GM21423 (cell line): Measurements from ENCODE around the gene MAPK4.
"Not testable (repeated sequence)": the region's sequence is repeated elsewhere in the genome, so short reads cannot be mapped to it uniquely, and the experiment has no call there.

Experiments used
- ATAC-seq: cut with Tn5 transposase; IDR thresholded peaks from one replicate; pipeline ENCODE4 v1.9.1; 2021; ENCODE audit warnings: mild to moderate bottlenecking, moderate library complexity; ENCODE audit not compliant: unreplicated experiment

Gene MAPK4

GRCh38 chr18:50679056-50679455 is 119.2 kb downstream of the MAPK4 start:
- no peak for ATAC-seq

GRCh38 chr18:50679656-50680055 is 119.8 kb downstream of the MAPK4 start:
- no peak for ATAC-seq

- ATAC-seq, result no peak
Observed at GRCh38 chr18:50680966-50681365, 121.1 kb downstream of the MAPK4 start.

- no peak for ATAC-seq
Observed at GRCh38 chr18:50682852-50683251, 123.0 kb downstream of the MAPK4 start.

- no peak for ATAC-seq
Observed at GRCh38 chr18:50686409-50686808, 126.5 kb downstream of the MAPK4 start.

GRCh38 chr18:50687491-50687890 is 127.6 kb downstream of the MAPK4 start:
- no peak for ATAC-seq

GRCh38 chr18:50689578-50689977 is 129.7 kb downstream of the MAPK4 start:
- no peak for ATAC-seq

GRCh38 chr18:50694147-50694546 is 134.3 kb downstream of the MAPK4 start:
- ATAC-seq, result no peak

- no peak for ATAC-seq
Observed at GRCh38 chr18:50695431-50696176, 135.7 kb downstream of the MAPK4 start.

- ATAC-seq, result no peak
Observed at GRCh38 chr18:50696436-50696835, 136.5 kb downstream of the MAPK4 start.

GRCh38 chr18:50696929-50697328 is 137.0 kb downstream of the MAPK4 start:
- no peak for ATAC-seq

GRCh38 chr18:50697509-50697908 is 137.6 kb downstream of the MAPK4 start:
- ATAC-seq, result no peak

- no peak for ATAC-seq
Observed at GRCh38 chr18:50700245-50701165, 140.6 kb downstream of the MAPK4 start.

GRCh38 chr18:50704357-50704940 is 144.6 kb downstream of the MAPK4 start:
- ATAC-seq, result no peak

GRCh38 chr18:50706199-50706598 is 146.3 kb downstream of the MAPK4 start:
- no peak for ATAC-seq

GRCh38 chr18:50706651-50707050 is 146.8 kb downstream of the MAPK4 start:
- ATAC-seq, result no peak

- ATAC-seq, result not testable (repeated sequence)
Observed at GRCh38 chr18:50707297-50707696, 147.4 kb downstream of the MAPK4 start.

GRCh38 chr18:50707855-50708469 is 148.1 kb downstream of the MAPK4 start:
- ATAC-seq, result no peak

- ATAC-seq, result no peak
Observed at GRCh38 chr18:50709193-50709592, 149.3 kb downstream of the MAPK4 start.

GRCh38 chr18:50711386-50711785 is 151.5 kb downstream of the MAPK4 start:
- ATAC-seq, result no peak

GRCh38 chr18:50715919-50716318 is 156.0 kb downstream of the MAPK4 start:
- no peak for ATAC-seq
